ENCODE results near the gene USP16. TPM values are rescaled to one million over a fixed set of nuclear protein-coding genes. Genes with fewer than 3 reads are reported as not detected.
A peak's percentile ranks its signal among the peaks of the same experiment; 100 is the strongest.

Gene USP16
- total and polyA plus RNA-seq, 2 of the 13 experiments (the other 11 are each of a cell fraction or from before 2014, with no cell fraction given), result 16.5 to 46.9 TPM

DNA sequence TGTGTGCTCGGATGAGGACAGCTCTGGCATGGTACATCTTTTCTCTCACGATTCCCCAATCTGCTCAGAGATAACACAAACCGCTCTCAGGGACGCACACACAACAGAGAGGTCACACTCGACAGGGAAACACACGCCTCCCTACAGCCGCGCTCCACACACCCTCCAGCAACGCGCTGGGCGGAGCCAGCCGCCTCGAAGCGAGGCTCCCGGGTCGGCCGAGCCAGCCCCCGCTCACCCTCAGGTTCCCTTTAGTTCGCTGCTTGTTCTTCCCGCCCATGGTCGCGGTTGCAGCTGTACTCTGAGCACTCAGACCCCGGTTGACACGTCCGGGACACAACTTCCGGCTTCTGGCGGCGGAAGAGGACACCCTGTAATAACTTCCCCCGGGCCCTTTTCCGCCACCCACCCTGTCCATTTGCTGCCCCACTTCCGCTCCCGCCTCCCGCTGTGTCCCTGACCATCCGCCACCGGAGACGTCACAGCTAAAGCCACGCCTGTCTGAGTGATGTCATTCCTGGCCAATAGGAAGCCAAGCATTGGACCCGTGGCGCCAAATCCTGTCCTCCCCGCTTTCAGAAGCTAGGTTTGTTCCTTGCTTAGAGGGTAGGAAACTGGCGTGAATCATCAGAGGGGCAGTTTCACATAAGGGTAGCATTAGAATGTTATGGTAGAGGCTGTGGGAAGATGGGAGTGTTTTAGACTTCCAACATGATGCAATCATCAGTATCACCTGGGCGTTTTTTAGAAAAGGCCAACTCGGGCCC is 31.8 kb upstream of the USP16 start, which contains the start of gene LTN1 (continued):
- TF ChIP-seq NR2F1 (CRISPR knock-in tag; IDR thresholded peaks at IDR 0.05), result no peak
- TF ChIP-seq, protein P1, sequence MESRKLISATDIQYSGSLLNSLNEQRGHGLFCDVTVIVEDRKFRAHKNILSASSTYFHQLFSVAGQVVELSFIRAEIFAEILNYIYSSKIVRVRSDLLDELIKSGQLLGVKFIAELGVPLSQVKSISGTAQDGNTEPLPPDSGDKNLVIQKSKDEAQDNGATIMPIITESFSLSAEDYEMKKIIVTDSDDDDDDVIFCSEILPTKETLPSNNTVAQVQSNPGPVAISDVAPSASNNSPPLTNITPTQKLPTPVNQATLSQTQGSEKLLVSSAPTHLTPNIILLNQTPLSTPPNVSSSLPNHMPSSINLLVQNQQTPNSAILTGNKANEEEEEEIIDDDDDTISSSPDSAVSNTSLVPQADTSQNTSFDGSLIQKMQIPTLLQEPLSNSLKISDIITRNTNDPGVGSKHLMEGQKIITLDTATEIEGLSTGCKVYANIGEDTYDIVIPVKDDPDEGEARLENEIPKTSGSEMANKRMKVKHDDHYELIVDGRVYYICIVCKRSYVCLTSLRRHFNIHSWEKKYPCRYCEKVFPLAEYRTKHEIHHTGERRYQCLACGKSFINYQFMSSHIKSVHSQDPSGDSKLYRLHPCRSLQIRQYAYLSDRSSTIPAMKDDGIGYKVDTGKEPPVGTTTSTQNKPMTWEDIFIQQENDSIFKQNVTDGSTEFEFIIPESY (CRISPR knock-in tag; IDR thresholded peaks at IDR 0.05), result no peak
- TF ChIP-seq YEATS4 (CRISPR knock-in tag; IDR thresholded peaks at IDR 0.05; ENCODE audit: borderline replicate concordance), result peak; percentile 92
- TF ChIP-seq ETV5 (CRISPR knock-in tag; IDR thresholded peaks at IDR 0.05; ENCODE audit: borderline replicate concordance), result peak; percentile 80
- TF ChIP-seq POGZ (CRISPR knock-in tag; IDR thresholded peaks at IDR 0.05), result peak; percentile 76
- peak; percentile 90 for TF ChIP-seq HOXA3 (CRISPR knock-in tag; IDR thresholded peaks at IDR 0.05)
- TF ChIP-seq ZNF260 (CRISPR knock-in tag; IDR thresholded peaks at IDR 0.05; ENCODE audit: borderline replicate concordance, low read depth), result no peak
- TF ChIP-seq ZBTB7A (CRISPR knock-in tag; IDR thresholded peaks at IDR 0.05), result no peak
- peak; percentile 80 for TF ChIP-seq ZNF230 (CRISPR knock-in tag; IDR thresholded peaks at IDR 0.05)
- no peak for TF ChIP-seq PCBP2 (optimal IDR thresholded peaks at IDR 0.05; ENCODE audit: low read depth, low read length, poor library complexity, severe bottlenecking)
- 0 out of 2 replicates have a peak, but pooled peaks have one; percentile 33 for TF ChIP-seq ZNF678 (CRISPR knock-in tag; IDR thresholded peaks at IDR 0.05)
- TF ChIP-seq FOSL2 (CRISPR knock-in tag; IDR thresholded peaks at IDR 0.05), result peak; percentile 56
- no peak for TF ChIP-seq SNAI1 (CRISPR knock-in tag; IDR thresholded peaks at IDR 0.05; ENCODE audit: borderline replicate concordance)
- TF ChIP-seq, protein P2, sequence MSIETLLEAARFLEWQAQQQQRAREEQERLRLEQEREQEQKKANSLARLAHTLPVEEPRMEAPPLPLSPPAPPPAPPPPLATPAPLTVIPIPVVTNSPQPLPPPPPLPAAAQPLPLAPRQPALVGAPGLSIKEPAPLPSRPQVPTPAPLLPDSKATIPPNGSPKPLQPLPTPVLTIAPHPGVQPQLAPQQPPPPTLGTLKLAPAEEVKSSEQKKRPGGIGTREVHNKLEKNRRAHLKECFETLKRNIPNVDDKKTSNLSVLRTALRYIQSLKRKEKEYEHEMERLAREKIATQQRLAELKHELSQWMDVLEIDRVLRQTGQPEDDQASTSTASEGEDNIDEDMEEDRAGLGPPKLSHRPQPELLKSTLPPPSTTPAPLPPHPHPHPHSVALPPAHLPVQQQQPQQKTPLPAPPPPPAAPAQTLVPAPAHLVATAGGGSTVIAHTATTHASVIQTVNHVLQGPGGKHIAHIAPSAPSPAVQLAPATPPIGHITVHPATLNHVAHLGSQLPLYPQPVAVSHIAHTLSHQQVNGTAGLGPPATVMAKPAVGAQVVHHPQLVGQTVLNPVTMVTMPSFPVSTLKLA (IDR thresholded peaks at IDR 0.05), result peak; percentile 54; the same call in 1 of the 2 replicates
- TF ChIP-seq, protein P3, sequence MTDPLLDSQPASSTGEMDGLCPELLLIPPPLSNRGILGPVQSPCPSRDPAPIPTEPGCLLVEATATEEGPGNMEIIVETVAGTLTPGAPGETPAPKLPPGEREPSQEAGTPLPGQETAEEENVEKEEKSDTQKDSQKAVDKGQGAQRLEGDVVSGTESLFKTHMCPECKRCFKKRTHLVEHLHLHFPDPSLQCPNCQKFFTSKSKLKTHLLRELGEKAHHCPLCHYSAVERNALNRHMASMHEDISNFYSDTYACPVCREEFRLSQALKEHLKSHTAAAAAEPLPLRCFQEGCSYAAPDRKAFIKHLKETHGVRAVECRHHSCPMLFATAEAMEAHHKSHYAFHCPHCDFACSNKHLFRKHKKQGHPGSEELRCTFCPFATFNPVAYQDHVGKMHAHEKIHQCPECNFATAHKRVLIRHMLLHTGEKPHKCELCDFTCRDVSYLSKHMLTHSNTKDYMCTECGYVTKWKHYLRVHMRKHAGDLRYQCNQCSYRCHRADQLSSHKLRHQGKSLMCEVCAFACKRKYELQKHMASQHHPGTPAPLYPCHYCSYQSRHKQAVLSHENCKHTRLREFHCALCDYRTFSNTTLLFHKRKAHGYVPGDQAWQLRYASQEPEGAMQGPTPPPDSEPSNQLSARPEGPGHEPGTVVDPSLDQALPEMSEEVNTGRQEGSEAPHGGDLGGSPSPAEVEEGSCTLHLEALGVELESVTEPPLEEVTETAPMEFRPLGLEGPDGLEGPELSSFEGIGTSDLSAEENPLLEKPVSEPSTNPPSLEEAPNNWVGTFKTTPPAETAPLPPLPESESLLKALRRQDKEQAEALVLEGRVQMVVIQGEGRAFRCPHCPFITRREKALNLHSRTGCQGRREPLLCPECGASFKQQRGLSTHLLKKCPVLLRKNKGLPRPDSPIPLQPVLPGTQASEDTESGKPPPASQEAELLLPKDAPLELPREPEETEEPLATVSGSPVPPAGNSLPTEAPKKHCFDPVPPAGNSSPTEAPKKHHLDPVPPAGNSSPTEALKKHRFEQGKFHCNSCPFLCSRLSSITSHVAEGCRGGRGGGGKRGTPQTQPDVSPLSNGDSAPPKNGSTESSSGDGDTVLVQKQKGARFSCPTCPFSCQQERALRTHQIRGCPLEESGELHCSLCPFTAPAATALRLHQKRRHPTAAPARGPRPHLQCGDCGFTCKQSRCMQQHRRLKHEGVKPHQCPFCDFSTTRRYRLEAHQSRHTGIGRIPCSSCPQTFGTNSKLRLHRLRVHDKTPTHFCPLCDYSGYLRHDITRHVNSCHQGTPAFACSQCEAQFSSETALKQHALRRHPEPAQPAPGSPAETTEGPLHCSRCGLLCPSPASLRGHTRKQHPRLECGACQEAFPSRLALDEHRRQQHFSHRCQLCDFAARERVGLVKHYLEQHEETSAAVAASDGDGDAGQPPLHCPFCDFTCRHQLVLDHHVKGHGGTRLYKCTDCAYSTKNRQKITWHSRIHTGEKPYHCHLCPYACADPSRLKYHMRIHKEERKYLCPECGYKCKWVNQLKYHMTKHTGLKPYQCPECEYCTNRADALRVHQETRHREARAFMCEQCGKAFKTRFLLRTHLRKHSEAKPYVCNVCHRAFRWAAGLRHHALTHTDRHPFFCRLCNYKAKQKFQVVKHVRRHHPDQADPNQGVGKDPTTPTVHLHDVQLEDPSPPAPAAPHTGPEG (CRISPR knock-in tag; IDR thresholded peaks at IDR 0.05), result peak; percentile 57; the same call in 1 of the 2 replicates
- no peak for TF ChIP-seq ZNF446 (CRISPR knock-in tag; IDR thresholded peaks at IDR 0.05)
- TF ChIP-seq ZNF30 (CRISPR knock-in tag; IDR thresholded peaks at IDR 0.05), result no peak
- peak; percentile 31; the same call in 1 of the 2 replicates for TF ChIP-seq CBX5 (CRISPR knock-in tag; IDR thresholded peaks at IDR 0.05; ENCODE audit: borderline replicate concordance)
- no peak for TF ChIP-seq TEAD3 (CRISPR knock-in tag; optimal IDR thresholded peaks at IDR 0.05; ENCODE audit: borderline replicate concordance)
- TF ChIP-seq ZNF224 (CRISPR knock-in tag; IDR thresholded peaks at IDR 0.05), result no peak; the same call in 1 of the 2 replicates

Data from HepG2 (cell line).